Fibroblast of lung (primary cell): ENCODE results near the gene NAPB. TPM values are rescaled to one million over a fixed set of nuclear protein-coding genes. Genes with fewer than 3 reads are reported as not detected.
A peak's percentile ranks its signal among the peaks of the same experiment; 100 is the strongest.

ENCODE experiments used
- DNase-seq, 2 donors: peaks; one replicate each; pipeline versions ENCODE4 v3.0.0 to v3.0.0-alpha.2; 2010; ENCODE audit warnings: low read depth in 2 of 2
- H2AFZ ChIP-seq: 2 replicates; pipeline ENCODE4 v1.5.1; 2012; ENCODE audit warnings: low read length, control low read depth, inconsistent platforms
- H3K27ac ChIP-seq: 2 replicates; pipeline ENCODE4 v1.5.1; 2011; ENCODE audit warnings: low read length, control low read depth; ENCODE audit not compliant: insufficient read depth
- H3K27me3 ChIP-seq: 2 replicates; pipeline ENCODE4 v1.5.1; 2011; ENCODE audit warnings: mild to moderate bottlenecking, low read length; ENCODE audit not compliant: control insufficient read depth, insufficient read depth
- H3K36me3 ChIP-seq: 2 replicates; pipeline ENCODE4 v1.5.1; 2011; ENCODE audit warnings: low read length; ENCODE audit not compliant: control insufficient read depth, insufficient read depth
- H3K4me1 ChIP-seq: 2 replicates; pipeline ENCODE4 v1.5.1; 2011; ENCODE audit warnings: low read length; ENCODE audit not compliant: control insufficient read depth, insufficient read depth; ENCODE audit errors: extremely low read depth
- H3K4me2 ChIP-seq: 2 replicates; pipeline ENCODE4 v1.5.1; 2011; ENCODE audit warnings: low read length, control low read depth; ENCODE audit not compliant: insufficient read depth; ENCODE audit errors: extremely low read depth
- H3K4me3 ChIP-seq, 4 experiments: fragments of 200-600 bp in 1 of 4; sonication (generic) in 1 of 4; replicated peaks in 1 of 4; 2 replicates each; pipeline ENCODE4 v1.5.1; 2011 to 2016; ENCODE audit warnings: low read length in 4 of 4, low read depth in 3 of 4, mild to moderate bottlenecking in 3 of 4, control low read depth in 2 of 4, inconsistent platforms in 1 of 4, mixed read lengths in 1 of 4; ENCODE audit not compliant: insufficient read depth in 1 of 4; ENCODE audit errors: control extremely low read depth in 1 of 4
- H3K79me2 ChIP-seq: 2 replicates; pipeline ENCODE4 v1.5.1; 2012; ENCODE audit warnings: mild to moderate bottlenecking, low read length, inconsistent platforms; ENCODE audit not compliant: control insufficient read depth, insufficient read depth
- H3K9ac ChIP-seq: 2 replicates; pipeline ENCODE4 v1.5.1; 2011; ENCODE audit warnings: mild to moderate bottlenecking, low read length, control low read depth; ENCODE audit not compliant: insufficient read depth
- H3K9me3 ChIP-seq: 2 replicates; pipeline ENCODE4 v1.5.1; 2012; ENCODE audit warnings: low read depth, low read length; ENCODE audit not compliant: control insufficient read depth, insufficient read depth
- H4K20me1 ChIP-seq: 2 replicates; pipeline ENCODE4 v1.5.1; 2011; ENCODE audit warnings: low read length; ENCODE audit not compliant: control insufficient read depth, insufficient read depth; ENCODE audit errors: extremely low read depth
- EZH2 ChIP-seq: IDR thresholded peaks from 2 replicates; pipeline ENCODE4 v1.5.1; 2012; ENCODE audit warnings: low read length, control low read depth, mild to moderate bottlenecking; ENCODE audit errors: missing control alignments
- polyA plus RNA-seq, 2 donors: library from polyadenylated mRNA; depleted of rRNA in 1 of 2; stranded (reverse) in 1 of 2; unstranded in 1 of 2; fragments of >200 nt; gene quantifications; 2 replicates each; pipeline ENCODE4 v1.2.1, GENCODE V29; 2011 to 2012; ENCODE audit warnings: missing spikeins in 1 of 2
- total RNA-seq: library from RNA; depleted of rRNA; stranded (reverse); fragments of >200 nt; gene quantifications from 2 replicates; pipeline ENCODE4 v1.2.1, GENCODE V29; 2014
- TF ChIP-seq, protein P1 (sequence below), 2 donors: IDR thresholded peaks in 1 of 2; conservative IDR thresholded peaks in 1 of 2; 1 replicate in 1 of 2; 2 replicates in 1 of 2; pipeline ENCODE4 v1.5.1; 2011 to 2012; ENCODE audit warnings: low read length in 2 of 2, control low read depth in 1 of 2, inconsistent platforms in 1 of 2, low read depth in 1 of 2, mild to moderate bottlenecking in 1 of 2

Gene NAPB
- total and polyA plus RNA-seq, 2 donors (not counting 1 experiment from before 2014, with no cell fraction given), result 5.1 to 12.6 TPM

DNA sequence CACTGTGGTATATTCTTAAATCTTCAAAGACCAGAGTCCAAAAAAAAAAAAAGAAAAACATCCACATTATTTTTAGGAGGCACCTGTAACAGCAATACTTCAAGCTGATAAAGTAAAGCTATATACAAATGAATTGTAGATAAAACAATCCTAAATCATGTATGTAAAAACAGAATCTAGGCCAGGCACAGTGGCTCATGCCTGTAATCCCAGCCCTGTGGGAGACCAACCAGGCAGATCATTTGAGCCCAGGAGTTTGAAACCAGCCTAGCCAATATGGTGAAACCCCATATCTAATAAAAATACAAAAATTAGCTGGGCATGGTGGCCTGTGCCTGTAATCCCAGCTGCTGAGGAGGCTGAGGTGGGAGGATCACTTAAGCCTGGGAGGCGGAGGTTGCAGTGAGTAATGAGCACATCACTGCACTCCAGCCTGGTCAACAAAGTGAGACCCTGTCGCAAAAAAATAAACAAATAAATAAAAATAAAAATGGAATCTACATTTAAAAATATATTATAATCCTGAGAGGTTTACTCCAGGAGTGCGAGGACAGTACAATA, 7.3 kb downstream of the NAPB start:
- TF ChIP-seq, protein P1, sequence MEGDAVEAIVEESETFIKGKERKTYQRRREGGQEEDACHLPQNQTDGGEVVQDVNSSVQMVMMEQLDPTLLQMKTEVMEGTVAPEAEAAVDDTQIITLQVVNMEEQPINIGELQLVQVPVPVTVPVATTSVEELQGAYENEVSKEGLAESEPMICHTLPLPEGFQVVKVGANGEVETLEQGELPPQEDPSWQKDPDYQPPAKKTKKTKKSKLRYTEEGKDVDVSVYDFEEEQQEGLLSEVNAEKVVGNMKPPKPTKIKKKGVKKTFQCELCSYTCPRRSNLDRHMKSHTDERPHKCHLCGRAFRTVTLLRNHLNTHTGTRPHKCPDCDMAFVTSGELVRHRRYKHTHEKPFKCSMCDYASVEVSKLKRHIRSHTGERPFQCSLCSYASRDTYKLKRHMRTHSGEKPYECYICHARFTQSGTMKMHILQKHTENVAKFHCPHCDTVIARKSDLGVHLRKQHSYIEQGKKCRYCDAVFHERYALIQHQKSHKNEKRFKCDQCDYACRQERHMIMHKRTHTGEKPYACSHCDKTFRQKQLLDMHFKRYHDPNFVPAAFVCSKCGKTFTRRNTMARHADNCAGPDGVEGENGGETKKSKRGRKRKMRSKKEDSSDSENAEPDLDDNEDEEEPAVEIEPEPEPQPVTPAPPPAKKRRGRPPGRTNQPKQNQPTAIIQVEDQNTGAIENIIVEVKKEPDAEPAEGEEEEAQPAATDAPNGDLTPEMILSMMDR (conservative IDR thresholded peaks at IDR 0.05 in 1 of 2, IDR thresholded peaks at IDR 0.05 in 1 of 2; ENCODE audit: low read depth in 1 of 2, low read length in 2 of 2), result no peak
- no peak for TF ChIP-seq EZH2
- H3K27ac ChIP-seq, result no peak overlapping the region
- H3K27me3 ChIP-seq, result no peaks in the 10 kb centered on the region
- H3K9me3 ChIP-seq, result no peaks in the 10 kb centered on the region
- no peaks in the 10 kb centered on the region for H4K20me1 ChIP-seq
- H3K4me3 ChIP-seq, result no peak overlapping the region
- no peaks in the 10 kb centered on the region for H3K36me3 ChIP-seq
- no peak for DNase-seq
- no peak overlapping the region for H3K9ac ChIP-seq
- H3K4me2 ChIP-seq, result no peak overlapping the region
- H2AFZ ChIP-seq, result no peak overlapping the region
- H3K4me1 ChIP-seq, result peaks cover 4% of the 10 kb centered on the region
- peaks cover 70% of the 10 kb centered on the region for H3K79me2 ChIP-seq

DNA sequence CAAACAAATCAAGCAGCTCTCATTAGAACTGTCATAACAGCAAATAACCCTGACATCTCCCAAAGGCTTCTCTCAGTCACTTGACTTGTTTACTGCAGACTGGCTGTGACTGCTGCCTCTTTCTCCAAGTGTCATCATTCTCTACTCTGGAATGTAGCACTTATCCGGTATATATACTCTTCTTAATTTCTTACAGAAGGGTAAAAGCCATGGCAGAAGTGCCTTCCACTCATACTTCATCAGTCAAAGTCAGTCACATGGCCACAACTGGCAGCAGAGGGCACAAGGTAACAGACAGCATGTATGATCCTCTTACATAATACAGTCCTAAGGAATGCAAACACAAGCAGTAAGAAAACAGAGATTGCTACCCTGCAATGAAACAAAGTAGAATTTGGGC, 9.3 kb downstream of the NAPB start:
- peaks cover 4% of the 10 kb centered on the region for H3K4me1 ChIP-seq
- H4K20me1 ChIP-seq, result no peaks in the 10 kb centered on the region
- H3K27ac ChIP-seq, result no peak overlapping the region
- H3K9ac ChIP-seq, result no peak overlapping the region
- no peak overlapping the region for H2AFZ ChIP-seq
- TF ChIP-seq EZH2, result no peak
- peaks cover 68% of the 10 kb centered on the region for H3K79me2 ChIP-seq
- DNase-seq, result peak in 1 of 2 donors; percentile 50
- H3K27me3 ChIP-seq, result no peaks in the 10 kb centered on the region
- H3K4me3 ChIP-seq, result no peak overlapping the region
- no peaks in the 10 kb centered on the region for H3K36me3 ChIP-seq
- H3K4me2 ChIP-seq, result no peak overlapping the region
- no peaks in the 10 kb centered on the region for H3K9me3 ChIP-seq

DNA sequence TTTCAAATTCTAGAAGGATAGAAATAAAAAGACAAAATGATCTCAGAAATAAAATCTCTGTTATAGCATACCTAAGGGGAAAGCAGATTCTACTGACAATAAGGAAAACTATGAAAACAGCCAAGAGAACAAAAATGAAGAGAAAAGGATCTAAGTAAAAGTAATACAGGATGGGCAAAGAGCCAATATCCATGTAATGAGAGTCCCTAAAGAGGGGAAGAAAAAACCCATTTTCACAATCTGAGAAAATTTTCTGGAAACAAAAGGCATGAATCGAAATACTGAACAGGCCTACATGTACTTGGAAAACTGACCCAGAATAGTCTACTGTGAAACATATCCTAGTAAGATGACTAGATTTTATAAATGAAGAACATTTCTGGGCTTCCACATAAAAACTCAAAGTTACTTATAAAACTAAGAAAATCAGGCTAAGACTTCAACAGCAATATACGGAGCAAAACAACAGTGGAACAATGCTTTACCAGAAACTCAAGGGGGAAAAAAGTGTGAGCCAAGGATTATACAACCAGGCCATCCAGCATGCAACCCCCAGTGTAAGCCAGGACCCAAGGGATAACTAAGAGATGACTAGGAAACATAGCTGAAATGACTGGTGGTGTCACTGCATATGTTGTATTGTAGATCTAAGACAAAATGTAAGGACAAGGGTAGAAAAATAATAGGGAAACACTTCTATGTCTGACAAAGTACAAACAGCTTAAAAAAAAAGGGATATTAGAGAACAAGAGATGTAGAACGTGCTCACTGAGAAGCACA, 10.2 kb downstream of the NAPB start:
- Histone ChIP-seq H3K4me1 (peaks cover 4% of the 10 kb centered on the region), H4K20me1 (no peaks in the 10 kb centered on the region), H3K36me3 (no peaks in the 10 kb centered on the region), H3K4me3 (no peak overlapping the region), H3K79me2 (peaks cover 68% of the 10 kb centered on the region), H3K27me3 (no peaks in the 10 kb centered on the region), H3K27ac (no peak overlapping the region), H3K4me2 (no peak overlapping the region), H2AFZ (no peak overlapping the region), H3K9me3 (no peaks in the 10 kb centered on the region), H3K9ac (no peak overlapping the region)
- no peak for DNase-seq
- TF ChIP-seq, protein P1 (conservative IDR thresholded peaks at IDR 0.05 in 1 of 2, IDR thresholded peaks at IDR 0.05 in 1 of 2; ENCODE audit: low read depth in 1 of 2, low read length in 2 of 2), result no peak
- TF ChIP-seq EZH2, result no peak
